Body of pancreas (tissue), 4 donors: ENCODE data around the gene DHX16. TPM values are rescaled to one million over a fixed set of nuclear protein-coding genes. Genes with fewer than 3 reads are reported as not detected.

Source experiments
- ATAC-seq: fragments of 150-250 bp; one replicate; pipeline ENCODE4 v1.9.1; 2016
- DNase-seq, 4 donors: peaks; one replicate each; pipeline ENCODE4 v3.0.0-alpha.2; 2019
- H3K27ac ChIP-seq, 4 donors: fragments of 200-600 bp; sonication (generic); 1 replicate in 3 of 4; 2 replicates in 1 of 4; pipeline versions ENCODE4 v1.5.1 to v1.6.1; 2016 to 2019; ENCODE audit warnings: mild to moderate bottlenecking in 1 of 4, mixed read lengths in 1 of 4, moderate library complexity in 1 of 4
- H3K27me3 ChIP-seq, 2 donors: fragments of 200-600 bp; sonication (generic); one replicate each; pipeline ENCODE4 v1.6.0; 2016; ENCODE audit warnings: mild to moderate bottlenecking in 1 of 2
- H3K36me3 ChIP-seq, 2 donors: fragments of 200-600 bp; sonication (generic); replicated peaks in 1 of 2; 2 replicates each; pipeline ENCODE4 v1.5.1; 2016; ENCODE audit warnings: low read depth in 2 of 2; ENCODE audit not compliant: insufficient read depth in 1 of 2
- H3K4me1 ChIP-seq: fragments of 200-600 bp; sonication (generic); one replicate; pipeline ENCODE4 v1.6.0; 2016
- H3K4me3 ChIP-seq, 2 donors: fragments of 200-600 bp; sonication (generic); 1 replicate in 1 of 2; 2 replicates in 1 of 2; pipeline ENCODE4 v1.5.1; 2016 to 2019
- H3K9me3 ChIP-seq, 3 donors: fragments of 200-600 bp; sonication (generic); 1 replicate in 2 of 3; 2 replicates in 1 of 3; pipeline ENCODE4 v1.5.1; 2016
- CTCF ChIP-seq, 7 experiments: fragments of 450-650 bp in 4 of 7; fragments of 200-600 bp in 3 of 7; sonication (generic) in 3 of 7; IDR thresholded peaks; one replicate each; pipeline ENCODE4 v1.5.1; 2016 to 2019; ENCODE audit warnings: antibody characterized with exemption in 7 of 7
- POLR2A ChIP-seq, 3 donors: fragments of 450-650 bp; IDR thresholded peaks; one replicate each; pipeline ENCODE4 v1.6.1; 2016; ENCODE audit warnings: antibody characterized with exemption in 3 of 3, mild to moderate bottlenecking in 2 of 3
- WGBS, 2 donors: methylation state at CpG; one replicate each; pipeline ENCODE4 v1.1.5; 2017; 5-methylcytosine and 5-hydroxymethylcytosine counted together
- intact Hi-C: fragments of 100-400 bp; cut with DNase I; formaldehyde crosslinking; loops from one replicate; pipeline ENCODE4 v1.15.1; 2023
- total RNA-seq, 2 donors: library from RNA; depleted of rRNA; stranded (reverse); fragments of >200 nt; gene quantifications; one replicate each; pipeline ENCODE4 v1.1.0, GENCODE V29; 2016

Gene DHX16
- total RNA-seq, 2 donors from 2014 or later = 12.2 to 24.4 TPM

- WGBS, 2 donors = 0% methylated on average over 7 to 78 of the region's 78 CpGs
- intact Hi-C loops = no loop called here
- peaks cover 22% of the 10 kb centered on the region for H3K4me1 ChIP-seq
- peak overlapping the region; percentile 83 to 97 (median 91) for H3K27ac ChIP-seq
- TF ChIP-seq CTCF (IDR thresholded peaks at IDR 0.05) (no peak), POLR2A (IDR thresholded peaks at IDR 0.05) (peak; percentile 18 to 67 (median 61))
- peaks cover 0 to 8% of the 10 kb centered on the region in 2 donors for H3K36me3 ChIP-seq
- peak overlapping the region; percentile 70 to 96 for H3K4me3 ChIP-seq
- H3K9me3 ChIP-seq = no peaks in the 10 kb centered on the region
- no peaks in the 10 kb centered on the region for H3K27me3 ChIP-seq
- peak; percentile 75 for ATAC-seq
- peak; percentile 70 to 80 (median 78) for DNase-seq
These were observed 25.3 kb downstream of the DHX16 start for GRCh38 chr6:30647242-30648116.

DNA sequence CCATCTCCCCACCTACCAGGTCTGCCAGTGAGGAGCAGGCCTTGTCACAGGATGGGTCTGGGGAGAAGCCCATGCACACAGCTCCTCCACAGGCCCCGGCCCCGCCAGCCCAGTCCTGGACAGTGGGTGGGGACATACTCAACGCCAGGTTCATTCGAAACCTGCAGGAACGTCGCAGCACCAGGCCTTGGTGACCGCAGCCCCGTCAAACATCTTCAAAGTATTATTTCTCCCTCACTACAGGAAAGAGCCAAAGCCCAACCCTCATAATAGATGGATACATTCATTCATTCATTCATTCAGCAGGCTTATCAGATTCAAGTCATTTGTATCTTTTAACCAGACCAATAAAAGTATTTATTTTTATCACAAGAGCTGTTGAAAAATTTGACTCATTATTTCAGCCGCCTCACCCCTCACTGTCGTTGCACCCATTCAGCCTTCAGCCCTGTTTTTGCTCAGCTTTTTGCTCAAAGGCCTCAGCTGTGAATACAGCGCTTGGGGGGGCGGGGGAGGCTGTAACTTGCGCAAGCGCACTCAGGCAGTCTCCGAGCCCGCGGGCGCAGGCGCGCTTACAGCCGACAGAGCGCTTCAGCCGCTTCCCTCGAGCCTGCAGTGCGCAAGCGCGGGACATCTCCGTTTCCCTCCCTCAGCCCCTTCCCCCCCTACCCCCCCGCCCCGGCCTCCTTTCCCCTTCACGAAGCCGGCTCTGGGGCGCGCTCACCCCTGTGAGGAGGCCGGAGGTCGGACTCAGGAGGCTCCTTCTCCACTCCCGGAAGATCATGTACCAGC, 26.2 kb downstream of the DHX16 start, which contains the start of gene C6orf136:
Gene C6orf136 (plus strand): TSS at position 684 of the 792 bp plus-strand sequence. CDS start 99 bp downstream, at position 783.
- no peaks in the 10 kb centered on the region for H3K9me3 ChIP-seq
- DNase-seq = peak; percentile 92 to 96 (median 95)
- peak in 1 of 7 experiments; percentile 6 for TF ChIP-seq CTCF (IDR thresholded peaks at IDR 0.05)
- no peak for TF ChIP-seq POLR2A (IDR thresholded peaks at IDR 0.05)
- H3K4me1 ChIP-seq = peaks cover 22% of the 10 kb centered on the region
- peak within 1 kb of the TSS; percentile 70 to 96 for H3K4me3 ChIP-seq
- no peaks in the 10 kb centered on the region for H3K27me3 ChIP-seq
- WGBS, 2 donors = 4 to 8% methylated on average over 21 to 36 of the region's 37 CpGs
- ATAC-seq = peak; percentile 89
- intact Hi-C loops = no loop called here
- H3K36me3 ChIP-seq = no peaks in the 10 kb centered on the region
- H3K27ac ChIP-seq = peak within 1 kb of the TSS; percentile 83 to 97 (median 91)

- Histone ChIP-seq H3K36me3 (no peaks in the 10 kb centered on the region), H3K4me1 (peaks cover 22% of the 10 kb centered on the region), H3K27me3 (no peaks in the 10 kb centered on the region), H3K27ac (peak overlapping the region in 1 of 4 donors; percentile 87), H3K9me3 (no peaks in the 10 kb centered on the region), H3K4me3 (no peak overlapping the region)
- TF ChIP-seq POLR2A (IDR thresholded peaks at IDR 0.05) (no peak), CTCF (IDR thresholded peaks at IDR 0.05) (no peak)
- intact Hi-C loops = no loop called here
- ATAC-seq (no peak), DNase-seq (no peak)
- WGBS, 2 donors = 73 to 78% methylated on average over 1 of the region's 1 CpG
These were observed 26.8 kb downstream of the DHX16 start for GRCh38 chr6:30645989-30646388.

- Histone ChIP-seq H3K27ac (no peak overlapping the region), H3K36me3 (no peaks in the 10 kb centered on the region), H3K9me3 (no peaks in the 10 kb centered on the region), H3K27me3 (no peaks in the 10 kb centered on the region), H3K4me3 (no peak overlapping the region), H3K4me1 (peaks cover 22% of the 10 kb centered on the region)
- no peak for TF ChIP-seq CTCF (IDR thresholded peaks at IDR 0.05)
- WGBS, 2 donors = 72 to 81% methylated on average over 5 of the region's 5 CpGs
- no peak for ATAC-seq
- intact Hi-C loops = no loop called here
- DNase-seq = no peak
These were observed 28.0 kb downstream of the DHX16 start for GRCh38 chr6:30644769-30645168.
